Natural killer cell (primary cell): ENCODE results near the gene DNAJC3. TPM values are rescaled to one million over a fixed set of nuclear protein-coding genes. Genes with fewer than 3 reads are reported as not detected.

Experiments used
- ATAC-seq, 3 donors: fragments of 150-1000 bp in 2 of 3; fragments of 200-7000 bp in 1 of 3; cut with Tn5 transposase; 1 replicate in 1 of 3; 2 replicates in 2 of 3; pipeline ENCODE4 v1.10.0; 2021; ENCODE audit warnings: mild to moderate bottlenecking in 2 of 3, moderate library complexity in 2 of 3
- DNase-seq, 2 donors: peaks; one replicate each; pipeline versions ENCODE4 v3.0.0 to v3.0.0-alpha.2; 2013 to 2021; ENCODE audit warnings: mixed read lengths in 1 of 2
- H3K27ac ChIP-seq: one replicate; pipeline ENCODE4 v1.5.1; 2013; ENCODE audit warnings: mild to moderate bottlenecking, low read length
- H3K27me3 ChIP-seq: one replicate; pipeline ENCODE4 v1.6.1; 2013; ENCODE audit warnings: low read length; ENCODE audit not compliant: control insufficient read depth, insufficient read depth
- H3K36me3 ChIP-seq: one replicate; pipeline ENCODE4 v1.6.1; 2013; ENCODE audit warnings: low read length; ENCODE audit not compliant: control insufficient read depth, insufficient read depth
- H3K4me1 ChIP-seq: one replicate; pipeline ENCODE4 v1.6.1; 2013; ENCODE audit warnings: low read length; ENCODE audit not compliant: control insufficient read depth, insufficient read depth
- H3K4me3 ChIP-seq: one replicate; pipeline ENCODE4 v1.5.1; 2013; ENCODE audit warnings: low read length
- H3K9me3 ChIP-seq: one replicate; pipeline ENCODE4 v1.6.1; 2013; ENCODE audit warnings: low read length; ENCODE audit not compliant: control insufficient read depth, insufficient read depth
- H3K27ac Mint-ChIP-seq, 2 donors: one replicate each; pipeline ENCODE4 v1.8.0; 2022; ENCODE audit warnings: mild to moderate bottlenecking in 2 of 2, mixed read lengths in 2 of 2, moderate library complexity in 1 of 2
- H3K27me3 Mint-ChIP-seq, 2 donors: one replicate each; pipeline ENCODE4 v1.8.0; 2022; ENCODE audit warnings: low read depth in 2 of 2, mixed read lengths in 2 of 2
- H3K36me3 Mint-ChIP-seq: one replicate; pipeline ENCODE4 v1.8.0; 2022; ENCODE audit warnings: mixed read lengths
- H3K4me1 Mint-ChIP-seq, 2 donors: one replicate each; pipeline ENCODE4 v1.8.0; 2022; ENCODE audit warnings: mixed read lengths in 2 of 2
- H3K4me3 Mint-ChIP-seq: one replicate; pipeline ENCODE4 v1.8.0; 2022; ENCODE audit warnings: mild to moderate bottlenecking, moderate library complexity, mixed read lengths
- H3K9me3 Mint-ChIP-seq, 2 donors: one replicate each; pipeline ENCODE4 v1.8.0; 2022; ENCODE audit warnings: mixed read lengths in 2 of 2
- WGBS: methylation state at CpG from one replicate; pipeline ENCODE4 v1.1.7; 2013; ENCODE audit warnings: missing lambda C conversion rate; ENCODE audit not compliant: insufficient coverage; 5-methylcytosine and 5-hydroxymethylcytosine counted together
- intact Hi-C: fragments of 100-400 bp; cut with micrococcal nuclease; formaldehyde crosslinking; loops from one replicate; pipeline ENCODE4 v1.14.2; 2022
- total RNA-seq, 4 donors: library from RNA; stranded (reverse); fragments of 120-200 nt in 1 of 4; gene quantifications; one replicate each; pipeline versions ENCODE4 v1.2.3 to v1.2.4, GENCODE V29; 2013 to 2022
- TF ChIP-seq, protein P1 (sequence below): fragments of 200-600 bp; IDR thresholded peaks from one replicate; pipeline ENCODE4 v1.8.0; 2022; ENCODE audit warnings: antibody characterized with exemption

DNAJC3 gene
- total RNA-seq, 3 donors from 2014 or later (not counting 1 experiment from before 2014, with no cell fraction given): 26.5 to 38.1 (median 29.0) TPM

DNA sequence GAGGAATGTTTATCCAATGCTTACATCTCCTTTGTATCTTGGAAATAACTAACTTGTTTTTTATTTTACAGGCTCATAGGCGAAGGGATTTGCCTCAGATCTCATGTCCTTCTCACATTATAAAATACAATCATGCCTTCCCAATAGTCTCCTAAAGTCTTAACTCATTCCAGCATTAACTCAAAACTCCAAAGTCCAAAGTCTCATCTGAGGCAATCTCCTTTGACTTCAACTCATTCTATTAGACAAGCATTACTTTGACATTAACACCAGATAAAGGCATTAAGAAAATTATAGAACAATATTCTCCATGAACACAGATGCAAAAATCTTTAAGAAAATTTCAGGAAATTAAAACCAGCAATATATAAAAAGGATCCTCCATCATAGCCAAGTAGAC lies 137.6 kb downstream of the DNAJC3 start:
- WGBS: 83% methylated on average over 1 of the region's 1 CpG
- no peak for DNase-seq
- no peaks in the 10 kb centered on the region for H3K4me1 Mint-ChIP-seq
- TF ChIP-seq, protein P1, sequence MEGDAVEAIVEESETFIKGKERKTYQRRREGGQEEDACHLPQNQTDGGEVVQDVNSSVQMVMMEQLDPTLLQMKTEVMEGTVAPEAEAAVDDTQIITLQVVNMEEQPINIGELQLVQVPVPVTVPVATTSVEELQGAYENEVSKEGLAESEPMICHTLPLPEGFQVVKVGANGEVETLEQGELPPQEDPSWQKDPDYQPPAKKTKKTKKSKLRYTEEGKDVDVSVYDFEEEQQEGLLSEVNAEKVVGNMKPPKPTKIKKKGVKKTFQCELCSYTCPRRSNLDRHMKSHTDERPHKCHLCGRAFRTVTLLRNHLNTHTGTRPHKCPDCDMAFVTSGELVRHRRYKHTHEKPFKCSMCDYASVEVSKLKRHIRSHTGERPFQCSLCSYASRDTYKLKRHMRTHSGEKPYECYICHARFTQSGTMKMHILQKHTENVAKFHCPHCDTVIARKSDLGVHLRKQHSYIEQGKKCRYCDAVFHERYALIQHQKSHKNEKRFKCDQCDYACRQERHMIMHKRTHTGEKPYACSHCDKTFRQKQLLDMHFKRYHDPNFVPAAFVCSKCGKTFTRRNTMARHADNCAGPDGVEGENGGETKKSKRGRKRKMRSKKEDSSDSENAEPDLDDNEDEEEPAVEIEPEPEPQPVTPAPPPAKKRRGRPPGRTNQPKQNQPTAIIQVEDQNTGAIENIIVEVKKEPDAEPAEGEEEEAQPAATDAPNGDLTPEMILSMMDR: no peak
- peaks cover 4% of the 10 kb centered on the region in 2 donors for H3K9me3 Mint-ChIP-seq
- H3K27ac ChIP-seq: no peak overlapping the region
- no peaks in the 10 kb centered on the region for H3K27me3 ChIP-seq
- H3K27me3 Mint-ChIP-seq: peaks cover 6 to 8% of the 10 kb centered on the region in 2 donors
- no peaks in the 10 kb centered on the region for H3K4me1 ChIP-seq
- H3K27ac Mint-ChIP-seq: no peak overlapping the region
- no peak for ATAC-seq
- no peaks in the 10 kb centered on the region for H3K36me3 ChIP-seq
- peaks cover 8% of the 10 kb centered on the region for H3K36me3 Mint-ChIP-seq
- peaks cover 8% of the 10 kb centered on the region for H3K9me3 ChIP-seq
- H3K4me3 ChIP-seq: no peak overlapping the region
- intact Hi-C loops: no loop called here
- no peak overlapping the region for H3K4me3 Mint-ChIP-seq

DNA sequence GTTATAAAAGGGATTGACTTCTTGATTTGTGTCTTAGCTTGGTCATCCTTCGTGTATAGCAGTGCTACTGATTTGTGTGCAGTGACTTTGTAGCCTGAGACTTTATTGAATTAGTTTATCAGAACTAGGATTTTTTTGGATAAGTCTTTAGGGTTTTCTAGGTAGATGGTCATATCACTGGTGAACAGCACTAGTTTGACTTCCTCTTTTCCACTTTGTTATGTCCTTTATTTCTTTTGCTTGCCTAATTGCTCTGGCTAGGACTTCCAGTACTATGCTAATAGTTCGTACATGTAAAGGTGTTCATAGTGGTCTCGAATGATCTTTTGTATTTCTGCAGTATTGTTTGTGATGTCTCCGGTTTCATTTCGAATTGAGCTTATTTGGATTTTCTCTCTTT lies 145.4 kb downstream of the DNAJC3 start:
- H3K9me3 Mint-ChIP-seq: no peaks in the 10 kb centered on the region
- 86% methylated on average over 5 of the region's 5 CpGs for WGBS
- no peaks in the 10 kb centered on the region for H3K4me1 Mint-ChIP-seq
- TF ChIP-seq, protein P1: no peak
- no peaks in the 10 kb centered on the region for H3K27me3 ChIP-seq
- H3K27ac Mint-ChIP-seq: no peak overlapping the region
- H3K4me3 Mint-ChIP-seq: no peak overlapping the region
- no peaks in the 10 kb centered on the region for H3K36me3 Mint-ChIP-seq
- ATAC-seq (no peak), DNase-seq (no peak)
- no peaks in the 10 kb centered on the region for H3K9me3 ChIP-seq
- H3K36me3 ChIP-seq: no peaks in the 10 kb centered on the region
- H3K4me1 ChIP-seq: no peaks in the 10 kb centered on the region
- H3K4me3 ChIP-seq: no peak overlapping the region
- H3K27me3 Mint-ChIP-seq: peaks cover 9 to 21% of the 10 kb centered on the region in 2 donors
- intact Hi-C loops: no loop called here
- no peak overlapping the region for H3K27ac ChIP-seq

DNA sequence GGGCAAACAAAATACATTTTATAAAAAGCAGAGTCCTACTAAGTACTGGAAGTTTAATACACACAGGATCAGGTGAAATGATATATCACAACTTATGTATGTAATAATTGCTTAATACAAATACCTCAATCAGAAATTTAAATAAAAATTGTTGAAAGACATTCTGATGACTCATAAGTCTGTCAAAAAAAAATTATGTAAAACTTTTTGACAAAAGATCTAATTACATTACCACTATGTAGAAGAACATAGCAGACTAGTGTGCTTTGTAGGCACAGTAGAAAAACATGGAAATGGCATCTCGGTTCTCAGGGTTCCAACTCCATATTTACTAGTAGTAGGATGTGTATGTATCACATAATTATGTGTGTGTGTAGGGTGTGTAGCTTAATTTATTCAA lies 156.2 kb downstream of the DNAJC3 start:
- Mint-ChIP-seq H3K4me1 (no peaks in the 10 kb centered on the region), H3K36me3 (no peaks in the 10 kb centered on the region), H3K9me3 (peaks cover 0 to 1% of the 10 kb centered on the region in 2 donors), H3K27ac (no peak overlapping the region), H3K4me3 (no peak overlapping the region), H3K27me3 (peaks cover 0 to 4% of the 10 kb centered on the region in 2 donors)
- Histone ChIP-seq H3K27me3 (no peaks in the 10 kb centered on the region), H3K36me3 (no peaks in the 10 kb centered on the region), H3K4me3 (no peak overlapping the region), H3K27ac (no peak overlapping the region), H3K4me1 (no peaks in the 10 kb centered on the region), H3K9me3 (no peaks in the 10 kb centered on the region)
- DNase-seq (no peak), ATAC-seq (no peak)
- TF ChIP-seq, protein P1: no peak
- intact Hi-C loops: loop anchor here (5.0 to 10.0 kb wide), 2 partner anchors 296 to 428 kb away; no protein-coding TSS in a partner anchor
- 100% methylated on average over 1 of the region's 1 CpG for WGBS

DNA sequence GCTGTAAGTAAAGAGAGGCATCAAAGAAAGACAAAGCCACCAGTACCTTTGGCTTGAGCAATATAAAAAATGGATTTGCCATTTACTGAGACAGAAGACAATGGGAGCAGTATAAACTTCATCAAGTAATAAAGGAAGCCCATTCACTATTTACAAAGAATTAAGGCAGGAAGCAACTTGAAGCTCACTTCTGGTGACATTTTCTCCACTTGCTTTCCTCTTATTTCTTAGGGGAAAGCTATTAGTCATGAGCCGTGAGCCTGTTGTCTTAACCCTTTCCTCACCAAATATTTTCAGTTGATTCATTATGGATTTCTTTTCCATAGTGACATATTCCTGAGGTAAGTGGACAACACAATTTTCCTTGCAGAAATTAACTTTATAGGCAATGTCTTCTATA lies 156.8 kb downstream of the DNAJC3 start:
- Mint-ChIP-seq H3K27ac (no peak overlapping the region), H3K4me3 (no peak overlapping the region), H3K36me3 (no peaks in the 10 kb centered on the region), H3K9me3 (no peaks in the 10 kb centered on the region), H3K27me3 (peaks cover 0 to 2% of the 10 kb centered on the region in 2 donors), H3K4me1 (no peaks in the 10 kb centered on the region)
- no peaks in the 10 kb centered on the region for H3K36me3 ChIP-seq
- TF ChIP-seq, protein P1: no peak
- ATAC-seq: no peak
- WGBS: no CpG with 5 or more reads among the region's 1 CpG
- no peaks in the 10 kb centered on the region for H3K4me1 ChIP-seq
- no peak overlapping the region for H3K4me3 ChIP-seq
- no peaks in the 10 kb centered on the region for H3K9me3 ChIP-seq
- H3K27ac ChIP-seq: no peak overlapping the region
- intact Hi-C loops: loop anchor here (1.0 to 10.0 kb wide), 4 partner anchors 209 to 429 kb away; no protein-coding TSS in a partner anchor
- DNase-seq: no peak
- H3K27me3 ChIP-seq: no peaks in the 10 kb centered on the region
